HEK293 (cell line): ENCODE results near the gene DCLK1.

ENCODE experiments used
- CTCF ChIA-PET: fragments of 350-600 bp; formaldehyde crosslinking; extraction: SDS; loops from one replicate; lab custom pipeline; 2021; ENCODE audit warnings: antibody characterized with exemption; lab: Yijun Ruan, JAX
- POLR2A ChIA-PET: fragments of 300-600 bp; formaldehyde crosslinking; extraction: SDS; loops from one replicate; lab custom pipeline; 2020; ENCODE audit warnings: antibody characterized with exemption, inconsistent platforms; lab: Yijun Ruan, JAX
- H3K27ac ChIP-seq: fragments of 200-500 bp; sonication (Bioruptor generic); 2 replicates; pipeline ENCODE4 v1.5.1; 2014; ENCODE audit warnings: low read depth, low read length, control low read depth, inconsistent platforms; ENCODE audit errors: extremely low read depth
- H3K36me3 ChIP-seq, 2 experiments: fragments of 200-500 bp in 1 of 2; sonication (Bioruptor generic) in 1 of 2; 1 replicate in 1 of 2; 2 replicates in 1 of 2; pipeline ENCODE4 v1.5.1; 2014 to 2017; ENCODE audit warnings: inconsistent platforms in 2 of 2, low read length in 2 of 2; ENCODE audit not compliant: control insufficient read depth in 2 of 2, insufficient read depth in 1 of 2
- H3K4me1 ChIP-seq: fragments of 200-500 bp; sonication (Bioruptor generic); 2 replicates; pipeline ENCODE4 v1.5.1; 2014; ENCODE audit warnings: mild to moderate bottlenecking, low read length, inconsistent platforms; ENCODE audit not compliant: control insufficient read depth, insufficient read depth
- H3K4me3 ChIP-seq: 2 replicates; pipeline ENCODE4 v1.5.1; 2011; ENCODE audit warnings: low read depth, mild to moderate bottlenecking, control low read depth, low read length, moderate library complexity
- H3K9me3 ChIP-seq: fragments of 200-500 bp; sonication (Bioruptor generic); 2 replicates; pipeline ENCODE4 v1.5.1; 2014; ENCODE audit warnings: low read depth, low read length, inconsistent platforms; ENCODE audit not compliant: control insufficient read depth, insufficient read depth
- GLIS1 ChIP-seq: fragments of 450-650 bp; formaldehyde crosslinking; IDR thresholded peaks from 2 replicates; pipeline ENCODE4 v1.5.1; 2016; ENCODE audit warnings: missing biosample characterization, missing genetic modification characterization
- HOXA7 ChIP-seq: sonication (generic); formaldehyde crosslinking; IDR thresholded peaks from 2 replicates; pipeline ENCODE4 v1.8.1; 2022; ENCODE audit warnings: missing genetic modification reagents, borderline replicate concordance
- IKZF3 ChIP-seq: fragments of 450-650 bp; IDR thresholded peaks from 2 replicates; pipeline ENCODE4 v1.5.0; 2018; ENCODE audit warnings: missing biosample characterization, mild to moderate bottlenecking, missing genetic modification characterization, moderate library complexity
- KLF16 ChIP-seq: fragments of 450-650 bp; formaldehyde crosslinking; IDR thresholded peaks from 2 replicates; pipeline ENCODE4 v1.5.1; 2017; ENCODE audit warnings: missing biosample characterization, missing genetic modification characterization
- KLF7 ChIP-seq: fragments of 450-650 bp; formaldehyde crosslinking; IDR thresholded peaks from 2 replicates; pipeline ENCODE4 v1.5.1; 2016; ENCODE audit warnings: missing biosample characterization, missing genetic modification characterization, borderline replicate concordance
- ZBTB1 ChIP-seq: fragments of 450-650 bp; formaldehyde crosslinking; IDR thresholded peaks from 2 replicates; pipeline ENCODE4 v1.5.1; 2016; ENCODE audit warnings: missing biosample characterization, missing genetic modification characterization
- ZBTB17 ChIP-seq: fragments of 450-650 bp; formaldehyde crosslinking; IDR thresholded peaks from 2 replicates; pipeline ENCODE4 v1.5.1; 2016; ENCODE audit warnings: missing biosample characterization, missing genetic modification characterization
- ZFP69B ChIP-seq: fragments of 450-650 bp; formaldehyde crosslinking; IDR thresholded peaks from 2 replicates; pipeline ENCODE4 v1.5.1; 2016; ENCODE audit warnings: missing biosample characterization, missing genetic modification characterization
- ZIC2 ChIP-seq: fragments of 450-650 bp; formaldehyde crosslinking; IDR thresholded peaks from 2 replicates; pipeline ENCODE4 v1.5.1; 2016; ENCODE audit warnings: missing biosample characterization, missing genetic modification characterization
- ZNF10 ChIP-seq: fragments of 450-650 bp; formaldehyde crosslinking; IDR thresholded peaks from 2 replicates; pipeline ENCODE4 v1.5.1; 2017; ENCODE audit warnings: missing biosample characterization, missing genetic modification characterization
- ZNF121 ChIP-seq: fragments of 450-650 bp; formaldehyde crosslinking; IDR thresholded peaks from 2 replicates; pipeline ENCODE4 v1.5.1; 2016; ENCODE audit warnings: missing biosample characterization, missing genetic modification characterization
- ZNF169 ChIP-seq: fragments of 450-650 bp; formaldehyde crosslinking; IDR thresholded peaks from 2 replicates; pipeline ENCODE4 v1.5.1; 2016; ENCODE audit warnings: missing biosample characterization, missing genetic modification characterization
- ZNF292 ChIP-seq: fragments of 450-650 bp; formaldehyde crosslinking; IDR thresholded peaks from 2 replicates; pipeline ENCODE4 v1.5.1; 2016; ENCODE audit warnings: low read depth, missing biosample characterization, missing genetic modification characterization, borderline replicate concordance
- ZNF311 ChIP-seq: fragments of 450-650 bp; formaldehyde crosslinking; IDR thresholded peaks from 2 replicates; pipeline ENCODE4 v1.5.1; 2017; ENCODE audit warnings: missing biosample characterization, missing genetic modification characterization, borderline replicate concordance
- ZNF37A ChIP-seq: fragments of 450-650 bp; IDR thresholded peaks from 2 replicates; pipeline ENCODE4 v1.5.1; 2018; ENCODE audit warnings: missing biosample characterization, missing genetic modification characterization
- ZNF423 ChIP-seq: fragments of 450-650 bp; formaldehyde crosslinking; IDR thresholded peaks from 2 replicates; pipeline ENCODE4 v1.5.1; 2016; ENCODE audit warnings: missing biosample characterization, missing genetic modification characterization
- ZNF433 ChIP-seq: fragments of 450-650 bp; formaldehyde crosslinking; IDR thresholded peaks from 2 replicates; pipeline ENCODE4 v1.5.1; 2016; ENCODE audit warnings: missing biosample characterization, missing genetic modification characterization, low read depth
- ZNF48 ChIP-seq: fragments of 450-650 bp; formaldehyde crosslinking; IDR thresholded peaks from 2 replicates; pipeline ENCODE4 v1.5.1; 2016; ENCODE audit warnings: missing biosample characterization, missing genetic modification characterization
- ZNF521 ChIP-seq: fragments of 450-650 bp; formaldehyde crosslinking; IDR thresholded peaks from 2 replicates; pipeline ENCODE4 v1.5.1; 2017; ENCODE audit warnings: missing biosample characterization, mild to moderate bottlenecking, missing genetic modification characterization
- ZNF560 ChIP-seq: fragments of 450-650 bp; formaldehyde crosslinking; IDR thresholded peaks from 2 replicates; pipeline ENCODE4 v1.5.1; 2017; ENCODE audit warnings: missing biosample characterization, missing genetic modification characterization, borderline replicate concordance
- ZNF561 ChIP-seq: fragments of 450-650 bp; IDR thresholded peaks from 2 replicates; pipeline ENCODE4 v1.5.1; 2018; ENCODE audit warnings: missing biosample characterization, missing genetic modification characterization, borderline replicate concordance
- ZNF585B ChIP-seq: fragments of 450-650 bp; formaldehyde crosslinking; IDR thresholded peaks from 2 replicates; pipeline ENCODE4 v1.5.1; 2016; ENCODE audit warnings: missing biosample characterization, missing genetic modification characterization
- ZSCAN4 ChIP-seq: fragments of 450-650 bp; formaldehyde crosslinking; IDR thresholded peaks from 2 replicates; pipeline ENCODE4 v1.5.1; 2017; ENCODE audit warnings: missing biosample characterization, missing genetic modification characterization
- TF ChIP-seq, protein P1 (sequence below): fragments of 450-650 bp; formaldehyde crosslinking; IDR thresholded peaks from 2 replicates; pipeline ENCODE4 v1.5.1; 2016; ENCODE audit warnings: missing biosample characterization, missing genetic modification characterization
- TF ChIP-seq, protein P2 (sequence below): fragments of 450-650 bp; formaldehyde crosslinking; IDR thresholded peaks from 2 replicates; pipeline ENCODE4 v1.5.1; 2016; ENCODE audit warnings: missing biosample characterization, missing genetic modification characterization, borderline replicate concordance

DCLK1 gene

DNA sequence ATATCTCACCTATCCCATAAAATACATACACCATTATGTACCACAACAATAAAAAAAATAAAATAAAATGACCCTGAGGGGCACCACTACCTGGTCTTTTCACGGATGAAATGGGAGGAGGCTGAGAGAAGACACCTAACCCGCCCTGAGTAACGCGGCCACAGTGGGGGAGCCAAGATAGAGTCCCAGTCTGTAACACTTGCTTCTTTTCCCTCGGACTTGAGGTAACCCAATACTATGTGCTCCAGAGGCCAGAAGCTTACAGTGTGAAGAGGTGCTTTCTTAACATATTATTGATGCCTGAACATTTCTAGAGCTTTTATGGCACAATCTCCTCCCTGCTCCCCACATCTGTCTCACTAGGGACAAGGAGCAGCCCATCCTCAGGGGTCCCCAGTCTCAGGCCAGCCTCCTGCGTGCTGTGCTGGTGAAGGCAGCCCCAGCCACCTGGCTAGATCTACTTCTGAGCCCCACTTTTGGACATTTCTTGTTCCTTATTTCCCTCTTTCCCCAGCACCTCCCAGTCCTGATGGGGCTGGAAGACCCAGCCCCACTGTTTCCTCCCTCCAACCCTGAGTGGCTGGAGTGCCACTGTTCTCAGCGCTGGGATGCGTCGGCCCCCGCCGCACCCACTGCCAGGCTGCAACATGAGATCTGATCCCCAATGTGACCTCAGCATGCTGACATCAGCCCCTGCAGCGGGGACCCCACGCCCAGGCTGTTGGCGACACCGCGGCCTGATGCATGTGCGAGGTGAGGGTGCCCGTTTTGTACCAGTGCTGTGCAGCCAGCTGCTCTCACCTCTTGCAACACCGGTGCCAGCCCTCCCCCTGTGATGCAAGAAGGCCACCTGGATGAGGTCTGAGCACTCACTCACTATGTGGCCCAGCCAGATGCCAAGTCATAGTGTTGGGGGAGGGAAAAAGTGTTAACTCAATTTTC lies 143.3 kb downstream of the DCLK1 start:
- Histone ChIP-seq H3K4me1 (no peaks in the 10 kb centered on the region), H3K4me3 (no peak overlapping the region), H3K36me3 (no peaks in the 10 kb centered on the region), H3K9me3 (no peaks in the 10 kb centered on the region), H3K27ac (no peak overlapping the region)
- ChIA-PET POLR2A (no interaction called here), CTCF (interaction anchor here (1.0 kb wide), 2 partner anchors 9 to 295 kb away, joined by 4 to 5 read pairs; no protein-coding TSS in a partner anchor)
- no peak for TF ChIP-seq ZNF521 (tag by site-specific recombination)
- no peak for TF ChIP-seq ZNF292
- no peak for TF ChIP-seq ZFP69B (tag by site-specific recombination)
- no peak for TF ChIP-seq HOXA7 (CRISPR knock-in tag)
- TF ChIP-seq ZNF10 (tag by site-specific recombination) = no peak
- TF ChIP-seq ZNF311 (tag by site-specific recombination) = no peak
- no peak for TF ChIP-seq KLF7 (tag by site-specific recombination)
- TF ChIP-seq ZNF433 (tag by site-specific recombination) = no peak
- no peak for TF ChIP-seq KLF16
- TF ChIP-seq IKZF3 (tag by site-specific recombination) = no peak
- TF ChIP-seq ZBTB1 (tag by site-specific recombination) = no peak
- TF ChIP-seq ZNF37A (tag by site-specific recombination) = no peak
- TF ChIP-seq, protein P1, sequence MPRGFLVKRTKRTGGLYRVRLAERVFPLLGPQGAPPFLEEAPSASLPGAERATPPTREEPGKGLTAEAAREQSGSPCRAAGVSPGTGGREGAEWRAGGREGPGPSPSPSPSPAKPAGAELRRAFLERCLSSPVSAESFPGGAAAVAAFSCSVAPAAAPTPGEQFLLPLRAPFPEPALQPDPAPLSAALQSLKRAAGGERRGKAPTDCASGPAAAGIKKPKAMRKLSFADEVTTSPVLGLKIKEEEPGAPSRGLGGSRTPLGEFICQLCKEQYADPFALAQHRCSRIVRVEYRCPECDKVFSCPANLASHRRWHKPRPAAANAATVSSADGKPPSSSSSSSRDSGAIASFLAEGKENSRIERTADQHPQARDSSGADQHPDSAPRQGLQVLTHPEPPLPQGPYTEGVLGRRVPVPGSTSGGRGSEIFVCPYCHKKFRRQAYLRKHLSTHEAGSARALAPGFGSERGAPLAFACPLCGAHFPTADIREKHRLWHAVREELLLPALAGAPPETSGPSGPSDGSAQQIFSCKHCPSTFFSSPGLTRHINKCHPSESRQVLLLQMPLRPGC (tag by site-specific recombination) = no peak
- TF ChIP-seq, protein P2, sequence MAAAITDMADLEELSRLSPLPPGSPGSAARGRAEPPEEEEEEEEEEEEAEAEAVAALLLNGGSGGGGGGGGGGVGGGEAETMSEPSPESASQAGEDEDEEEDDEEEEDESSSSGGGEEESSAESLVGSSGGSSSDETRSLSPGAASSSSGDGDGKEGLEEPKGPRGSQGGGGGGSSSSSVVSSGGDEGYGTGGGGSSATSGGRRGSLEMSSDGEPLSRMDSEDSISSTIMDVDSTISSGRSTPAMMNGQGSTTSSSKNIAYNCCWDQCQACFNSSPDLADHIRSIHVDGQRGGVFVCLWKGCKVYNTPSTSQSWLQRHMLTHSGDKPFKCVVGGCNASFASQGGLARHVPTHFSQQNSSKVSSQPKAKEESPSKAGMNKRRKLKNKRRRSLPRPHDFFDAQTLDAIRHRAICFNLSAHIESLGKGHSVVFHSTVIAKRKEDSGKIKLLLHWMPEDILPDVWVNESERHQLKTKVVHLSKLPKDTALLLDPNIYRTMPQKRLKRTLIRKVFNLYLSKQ (tag by site-specific recombination) = no peak
- no peak for TF ChIP-seq ZNF121 (tag by site-specific recombination)

- H3K36me3 ChIP-seq = no peaks in the 10 kb centered on the region
- H3K9me3 ChIP-seq = no peaks in the 10 kb centered on the region
- H3K4me3 ChIP-seq = no peak overlapping the region
- ChIA-PET CTCF (no interaction called here), POLR2A (no interaction called here)
- H3K27ac ChIP-seq = no peak overlapping the region
- no peaks in the 10 kb centered on the region for H3K4me1 ChIP-seq
- TF ChIP-seq ZNF169 (tag by site-specific recombination) = no peak
- TF ChIP-seq GLIS1 = peak; percentile 22; the same call in 1 of the 2 replicates
- TF ChIP-seq ZNF48 (tag by site-specific recombination) = no peak
- 0 out of 2 replicates have a peak, but pooled peaks have one; percentile 15 for TF ChIP-seq ZBTB17 (tag by site-specific recombination)
- no peak for TF ChIP-seq ZNF585B (tag by site-specific recombination)
- TF ChIP-seq ZNF561 (tag by site-specific recombination) = no peak
- peak; percentile 75 for TF ChIP-seq ZSCAN4
- peak; percentile 54; the same call in 1 of the 2 replicates for TF ChIP-seq ZNF423 (tag by site-specific recombination)
- TF ChIP-seq ZIC2 (tag by site-specific recombination) = peak; percentile 74
- TF ChIP-seq ZNF560 = no peak
These were observed 146.3 kb downstream of the DCLK1 start for GRCh38 chr13:35984776-35985453.
